Activated T-helper 1 cell treated with anti-CD3 and anti-CD28 coated beads, Interleukin-12 subunit alpha, Interleukin-12 subunit beta, Interleukin-2, Interleukin-4 antibody, amounts not matched to agents 30 ng/mL and 10 ng/mL and 1 ng/mL, durations not matched to agents 14 hours and 24 hours and 36 hours (primary cell): ENCODE results near the gene LRCOL1. TPM values are rescaled to one million over a fixed set of nuclear protein-coding genes. Genes with fewer than 3 reads are reported as not detected.

ENCODE experiments used
- DNase-seq: peaks from one replicate; pipeline ENCODE4 v3.0.0; 2021; ENCODE audit warnings: low spot score
- H3K27ac Mint-ChIP-seq: one replicate; pipeline ENCODE4 v1.8.0; 2021; ENCODE audit warnings: mild to moderate bottlenecking, mixed read lengths
- H3K27me3 Mint-ChIP-seq: one replicate; pipeline ENCODE4 v1.8.0; 2022; ENCODE audit warnings: mild to moderate bottlenecking, moderate library complexity, mixed read lengths; ENCODE audit not compliant: insufficient read depth
- H3K36me3 Mint-ChIP-seq: one replicate; pipeline ENCODE4 v1.8.0; 2021; ENCODE audit warnings: low read depth, mixed read lengths
- H3K4me1 Mint-ChIP-seq: one replicate; pipeline ENCODE4 v1.8.0; 2021; ENCODE audit warnings: low read depth, mixed read lengths
- H3K4me3 Mint-ChIP-seq: one replicate; pipeline ENCODE4 v1.8.0; 2021; ENCODE audit warnings: mild to moderate bottlenecking, moderate library complexity, mixed read lengths
- H3K9me3 Mint-ChIP-seq: one replicate; pipeline ENCODE4 v1.8.0; 2021; ENCODE audit warnings: mixed read lengths
- intact Hi-C: fragments of 100-400 bp; cut with micrococcal nuclease; formaldehyde crosslinking; loops from one replicate; pipeline ENCODE4 v1.15.1; 2024
- total RNA-seq: library from RNA; stranded (reverse); gene quantifications from 2 replicates; pipeline ENCODE4 v1.2.3, GENCODE V29; 2022

Gene LRCOL1
- total RNA-seq, 1 donor from 2014 or later, result not detected

DNA sequence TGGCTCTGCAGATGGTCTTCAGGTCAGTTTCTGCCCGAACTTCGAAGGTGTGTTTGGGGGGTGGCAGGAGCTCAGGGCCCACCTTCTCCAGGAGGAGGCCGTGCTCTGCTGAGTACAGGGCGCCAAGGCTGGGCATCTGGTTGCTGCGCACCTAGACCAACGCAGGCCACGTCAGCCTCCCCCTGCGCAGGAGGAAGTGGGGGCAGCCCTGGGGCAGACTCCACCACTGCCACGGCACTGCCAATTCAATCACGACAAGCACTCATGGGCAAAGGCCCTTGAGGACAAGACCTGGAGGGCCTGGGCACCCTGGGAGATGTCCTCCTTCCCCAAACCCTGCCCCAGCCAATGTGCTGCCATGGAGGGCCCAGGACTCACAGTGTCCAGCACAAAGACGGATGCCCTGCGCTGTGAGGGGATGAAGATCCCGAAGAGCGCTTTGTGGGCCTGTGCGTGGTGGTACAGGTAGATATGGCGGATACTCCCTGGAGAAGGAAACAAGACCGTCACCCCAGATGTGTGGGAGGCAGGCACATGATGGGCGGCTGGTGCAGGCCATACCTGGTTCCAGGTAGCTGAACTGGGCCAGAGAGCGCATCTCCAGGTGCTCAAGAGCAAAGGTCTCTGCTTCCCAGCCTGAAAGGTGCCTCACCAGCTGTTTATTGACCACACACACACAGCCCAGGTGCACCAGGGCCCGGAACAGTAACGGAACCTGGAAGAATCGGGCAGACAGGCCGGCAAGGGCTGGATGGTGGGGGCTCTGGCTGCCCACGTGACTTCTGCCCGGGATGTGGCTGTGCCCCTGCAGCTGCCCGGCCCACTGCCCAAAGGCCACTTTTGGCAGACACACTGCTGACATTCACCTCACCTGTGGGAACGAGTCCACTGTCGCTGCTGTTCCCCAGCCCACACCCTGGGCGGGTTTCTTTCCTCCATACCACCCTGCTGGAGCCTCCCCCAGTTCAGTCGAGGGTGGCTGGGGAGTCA is 32.8 kb upstream of the LRCOL1 start:
- H3K36me3 Mint-ChIP-seq, result peaks cover 29% of the 10 kb centered on the region
- no peak overlapping the region for H3K27ac Mint-ChIP-seq
- H3K27me3 Mint-ChIP-seq, result no peaks in the 10 kb centered on the region
- no peak for DNase-seq
- intact Hi-C loops, result no loop called here
- peaks cover 1% of the 10 kb centered on the region for H3K4me1 Mint-ChIP-seq
- no peaks in the 10 kb centered on the region for H3K9me3 Mint-ChIP-seq
- H3K4me3 Mint-ChIP-seq, result no peak overlapping the region

DNA sequence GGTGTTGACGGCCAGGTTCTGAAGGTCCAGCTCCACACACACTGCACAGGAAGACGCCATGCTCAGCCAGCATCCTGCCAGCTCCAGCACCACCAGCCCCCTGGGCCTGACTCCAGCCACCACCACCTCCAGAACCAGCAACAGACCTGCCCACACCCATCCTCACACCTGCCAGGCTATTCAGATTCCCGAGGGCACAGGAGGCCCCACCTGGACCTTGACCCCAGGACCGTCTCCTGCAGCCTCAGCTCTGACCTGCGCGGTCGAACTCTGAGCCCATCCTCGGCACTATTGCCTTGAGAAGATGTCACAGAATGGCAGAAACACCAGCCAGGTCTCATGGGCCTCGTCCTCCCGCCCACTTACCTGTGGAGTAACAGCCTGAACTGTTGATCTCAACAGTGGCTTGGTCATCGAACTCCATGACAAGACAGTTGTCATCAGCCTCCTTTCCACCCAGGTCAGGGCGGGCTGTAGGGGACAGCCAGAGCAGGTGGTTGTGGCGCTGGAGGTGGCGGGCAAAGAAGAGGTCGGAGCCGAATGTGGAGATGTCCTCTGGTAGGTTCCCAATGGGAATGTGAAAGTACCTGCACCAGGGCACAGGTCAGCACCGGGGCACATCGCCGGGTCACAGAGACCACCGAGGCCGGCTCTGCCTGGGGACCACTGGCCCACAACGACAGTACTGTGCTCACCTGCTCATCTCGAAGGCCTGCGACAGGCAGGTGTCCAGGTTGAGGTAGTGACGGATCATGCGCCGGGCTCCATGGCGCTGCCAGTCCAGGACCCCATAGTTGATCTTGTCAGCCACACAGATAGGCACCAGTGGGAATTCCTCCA is 31.6 kb upstream of the LRCOL1 start:
- peaks cover 30% of the 10 kb centered on the region for H3K36me3 Mint-ChIP-seq
- no peak overlapping the region for H3K4me3 Mint-ChIP-seq
- no peak for DNase-seq
- intact Hi-C loops, result no loop called here
- no peak overlapping the region for H3K27ac Mint-ChIP-seq
- H3K4me1 Mint-ChIP-seq, result peaks cover 12% of the 10 kb centered on the region
- H3K27me3 Mint-ChIP-seq, result no peaks in the 10 kb centered on the region
- H3K9me3 Mint-ChIP-seq, result no peaks in the 10 kb centered on the region

DNA sequence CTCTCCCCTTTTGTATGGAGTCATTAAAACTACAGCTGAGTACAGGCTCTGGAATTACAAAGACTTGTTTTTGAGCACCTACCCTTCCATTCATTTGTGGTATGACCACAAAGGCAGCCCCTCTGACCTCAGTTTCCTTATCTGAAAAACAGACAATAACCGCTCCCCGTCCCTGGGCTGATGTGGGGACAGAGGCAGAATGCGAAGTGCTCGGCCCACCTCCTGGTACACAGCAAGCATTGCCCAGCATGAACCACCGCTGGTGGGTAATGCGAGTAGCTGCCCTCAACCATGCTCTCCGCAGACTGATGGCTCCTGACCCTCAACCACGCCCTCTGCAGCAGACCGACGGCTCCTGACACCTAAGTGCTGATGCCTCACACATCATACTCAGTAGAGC is 30.6 kb upstream of the LRCOL1 start:
- peaks cover 38% of the 10 kb centered on the region for H3K36me3 Mint-ChIP-seq
- H3K4me3 Mint-ChIP-seq, result no peak overlapping the region
- intact Hi-C loops, result no loop called here
- H3K27me3 Mint-ChIP-seq, result no peaks in the 10 kb centered on the region
- H3K4me1 Mint-ChIP-seq, result peaks cover 14% of the 10 kb centered on the region
- H3K27ac Mint-ChIP-seq, result no peak overlapping the region
- no peak for DNase-seq
- H3K9me3 Mint-ChIP-seq, result no peaks in the 10 kb centered on the region

DNA sequence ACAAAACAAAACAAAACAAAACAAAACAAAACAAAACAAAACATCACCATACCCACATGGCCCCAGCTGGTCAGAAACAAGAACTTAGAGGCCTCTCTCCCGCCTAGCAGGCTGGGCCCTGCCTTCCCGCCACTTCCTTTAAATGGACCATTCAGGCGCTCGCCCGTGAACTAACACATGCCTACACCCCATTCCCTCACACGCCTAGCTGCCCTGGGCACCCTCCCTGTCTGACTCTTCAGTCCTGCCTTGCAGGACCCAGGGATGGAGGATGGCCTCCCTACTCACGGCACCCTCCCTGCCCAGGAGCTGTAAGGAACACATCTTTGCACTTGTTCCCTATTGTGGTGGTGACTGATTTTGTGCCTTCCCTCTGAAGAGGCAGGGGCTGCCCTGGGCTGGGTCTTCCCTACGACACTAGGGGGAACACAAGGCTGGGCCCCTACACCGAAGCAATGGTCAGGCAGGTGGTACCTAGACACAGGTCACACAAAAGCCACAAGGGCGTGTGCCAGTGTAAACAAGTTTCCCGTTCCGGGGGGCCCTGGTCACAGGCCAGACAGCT is 29.7 kb upstream of the LRCOL1 start:
- peaks cover 47% of the 10 kb centered on the region for H3K36me3 Mint-ChIP-seq
- intact Hi-C loops, result no loop called here
- no peak overlapping the region for H3K4me3 Mint-ChIP-seq
- no peaks in the 10 kb centered on the region for H3K27me3 Mint-ChIP-seq
- peaks cover 14% of the 10 kb centered on the region for H3K4me1 Mint-ChIP-seq
- no peak overlapping the region for H3K27ac Mint-ChIP-seq
- no peak for DNase-seq
- no peaks in the 10 kb centered on the region for H3K9me3 Mint-ChIP-seq

DNA sequence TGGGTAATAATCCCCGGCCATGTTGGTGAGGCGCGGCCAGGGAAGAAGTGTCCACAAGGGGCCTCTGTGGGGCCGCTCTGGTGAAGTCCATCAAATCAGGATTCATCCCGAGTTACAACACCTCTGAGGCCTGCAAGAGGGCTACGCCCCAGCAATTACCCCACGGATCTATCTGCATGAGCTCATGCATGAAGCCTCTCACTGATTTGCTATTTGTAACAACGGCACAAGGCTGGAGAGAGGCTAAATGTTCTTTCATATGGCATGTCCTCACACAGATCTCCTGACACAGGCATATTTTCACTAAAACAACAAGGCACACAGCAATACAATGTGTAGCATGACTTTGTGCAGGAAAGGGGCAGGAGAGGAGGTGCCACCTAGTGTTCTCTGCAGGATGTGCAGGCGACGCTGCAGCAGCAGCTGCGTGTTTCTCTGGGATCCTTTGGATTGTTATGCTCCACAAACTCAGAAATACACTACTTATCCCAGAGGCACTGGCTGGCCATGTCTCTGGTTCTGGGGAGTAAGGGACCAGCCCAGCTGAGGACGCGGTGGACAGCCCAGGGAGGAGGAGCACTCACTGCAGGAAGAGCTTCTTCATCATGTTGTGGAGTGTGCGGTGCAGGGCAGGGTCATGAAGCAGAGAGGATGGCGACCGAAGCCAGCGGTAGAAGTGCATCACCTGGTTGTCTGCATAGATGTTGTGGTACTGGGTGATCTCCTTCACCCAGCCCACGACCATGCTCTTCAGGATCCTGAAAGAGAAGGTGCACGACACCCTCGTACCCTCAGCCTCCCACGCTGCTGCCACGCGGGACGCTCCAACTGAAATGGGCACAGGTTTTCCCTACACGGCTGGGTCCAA is 28.4 kb upstream of the LRCOL1 start:
- H3K4me3 Mint-ChIP-seq, result no peak overlapping the region
- H3K27me3 Mint-ChIP-seq, result no peaks in the 10 kb centered on the region
- peaks cover 51% of the 10 kb centered on the region for H3K36me3 Mint-ChIP-seq
- H3K9me3 Mint-ChIP-seq, result no peaks in the 10 kb centered on the region
- H3K4me1 Mint-ChIP-seq, result peaks cover 14% of the 10 kb centered on the region
- H3K27ac Mint-ChIP-seq, result no peak overlapping the region
- no peak for DNase-seq
- intact Hi-C loops, result no loop called here

DNA sequence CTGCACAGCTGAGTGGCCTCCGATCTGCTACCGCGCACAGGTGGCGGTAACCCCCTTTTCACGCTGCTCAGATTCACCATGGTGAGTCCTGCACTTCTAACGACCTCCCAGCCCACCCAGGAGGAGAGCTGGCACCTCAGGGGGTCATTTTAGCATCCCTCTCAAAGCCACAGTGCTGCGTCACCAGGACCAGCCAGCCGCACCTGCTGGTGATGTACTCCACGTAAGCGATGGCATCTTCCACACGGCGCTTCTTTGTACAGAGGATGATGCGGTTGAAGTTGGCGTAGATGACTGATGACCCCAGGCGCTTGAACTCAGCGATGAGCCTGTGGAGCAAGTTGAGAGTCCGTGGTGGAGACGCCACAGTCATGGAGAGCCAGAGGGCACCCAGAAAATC is 27.4 kb upstream of the LRCOL1 start:
- H3K4me3 Mint-ChIP-seq, result no peak overlapping the region
- no peak for DNase-seq
- no peaks in the 10 kb centered on the region for H3K27me3 Mint-ChIP-seq
- peaks cover 14% of the 10 kb centered on the region for H3K4me1 Mint-ChIP-seq
- H3K27ac Mint-ChIP-seq, result no peak overlapping the region
- intact Hi-C loops, result no loop called here
- H3K9me3 Mint-ChIP-seq, result no peaks in the 10 kb centered on the region
- peaks cover 49% of the 10 kb centered on the region for H3K36me3 Mint-ChIP-seq

DNA sequence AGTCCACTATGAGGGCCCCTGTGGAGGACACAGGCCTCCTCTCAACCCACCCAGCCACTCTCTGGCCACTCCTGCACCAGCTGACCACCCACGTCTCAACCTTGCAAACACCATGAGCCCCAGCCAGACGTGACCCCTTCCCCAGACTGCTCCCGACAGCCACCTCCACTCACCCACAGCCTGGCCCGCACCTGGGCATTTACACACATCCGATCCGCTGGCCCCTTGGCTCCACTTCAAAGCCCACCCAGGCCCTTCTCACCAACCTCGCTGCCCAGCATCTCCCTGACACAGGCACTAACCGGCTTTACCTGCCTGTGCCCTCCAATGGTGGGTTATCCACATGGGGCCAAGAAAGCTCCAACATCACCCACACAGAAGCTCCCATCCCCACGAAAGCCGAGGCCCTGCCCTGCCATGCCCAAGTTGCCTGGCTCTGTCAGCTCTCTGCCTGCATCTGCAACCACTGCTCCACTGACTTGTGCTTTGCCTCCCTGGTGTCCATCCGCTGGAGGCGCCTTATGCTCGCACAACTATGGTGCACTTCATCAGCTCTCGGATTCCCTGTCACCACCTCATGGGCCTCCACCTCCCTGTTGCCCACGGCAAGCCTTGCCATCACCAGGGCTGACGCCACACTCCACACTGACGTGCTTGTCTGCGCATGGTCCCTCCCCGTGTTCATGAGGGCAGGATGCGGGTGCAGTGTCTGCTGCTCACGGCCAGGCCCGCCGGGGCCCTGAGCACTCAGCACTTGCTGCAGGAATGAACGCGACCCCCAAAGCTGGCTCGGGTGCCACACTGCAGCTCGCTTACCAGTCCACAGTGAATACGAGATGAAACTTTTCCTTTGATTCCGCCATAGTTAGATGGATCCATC is 24.9 kb upstream of the LRCOL1 start:
- Mint-ChIP-seq H3K9me3 (no peaks in the 10 kb centered on the region), H3K4me1 (peaks cover 14% of the 10 kb centered on the region), H3K4me3 (no peak overlapping the region), H3K27me3 (no peaks in the 10 kb centered on the region), H3K27ac (no peak overlapping the region), H3K36me3 (peaks cover 59% of the 10 kb centered on the region)
- intact Hi-C loops, result no loop called here
- no peak for DNase-seq

DNA sequence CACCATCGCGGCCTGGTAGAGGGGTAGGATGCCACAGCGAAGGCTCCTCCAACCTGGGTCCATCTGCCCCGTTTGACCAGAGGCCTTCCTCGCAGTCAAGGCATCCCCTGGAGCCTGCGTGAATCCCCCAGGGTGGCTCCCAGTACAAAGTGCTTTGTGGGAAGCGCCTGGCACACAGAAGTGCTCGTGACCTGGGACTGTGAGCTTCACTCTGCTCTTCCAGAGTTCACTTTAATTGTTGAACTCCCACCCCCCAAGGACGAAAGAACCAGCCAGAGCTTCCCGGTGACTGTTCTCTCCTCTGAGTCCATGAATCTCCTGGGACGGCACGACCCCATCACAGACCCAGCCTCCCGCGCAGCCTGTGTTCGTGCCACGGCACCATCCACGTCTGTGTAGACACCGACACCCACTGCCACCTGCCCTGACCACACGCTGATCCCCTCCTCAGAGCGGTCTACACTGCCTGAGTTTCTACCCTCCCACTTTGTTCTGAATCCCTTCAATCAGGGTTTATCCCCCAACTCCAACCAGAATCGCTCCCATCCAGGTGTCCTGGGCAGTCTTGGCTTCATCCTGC is 24.1 kb upstream of the LRCOL1 start:
- no peak overlapping the region for H3K4me3 Mint-ChIP-seq
- intact Hi-C loops, result no loop called here
- no peaks in the 10 kb centered on the region for H3K9me3 Mint-ChIP-seq
- no peaks in the 10 kb centered on the region for H3K27me3 Mint-ChIP-seq
- H3K4me1 Mint-ChIP-seq, result peaks cover 14% of the 10 kb centered on the region
- H3K27ac Mint-ChIP-seq, result no peak overlapping the region
- no peak for DNase-seq
- H3K36me3 Mint-ChIP-seq, result peaks cover 61% of the 10 kb centered on the region

DNA sequence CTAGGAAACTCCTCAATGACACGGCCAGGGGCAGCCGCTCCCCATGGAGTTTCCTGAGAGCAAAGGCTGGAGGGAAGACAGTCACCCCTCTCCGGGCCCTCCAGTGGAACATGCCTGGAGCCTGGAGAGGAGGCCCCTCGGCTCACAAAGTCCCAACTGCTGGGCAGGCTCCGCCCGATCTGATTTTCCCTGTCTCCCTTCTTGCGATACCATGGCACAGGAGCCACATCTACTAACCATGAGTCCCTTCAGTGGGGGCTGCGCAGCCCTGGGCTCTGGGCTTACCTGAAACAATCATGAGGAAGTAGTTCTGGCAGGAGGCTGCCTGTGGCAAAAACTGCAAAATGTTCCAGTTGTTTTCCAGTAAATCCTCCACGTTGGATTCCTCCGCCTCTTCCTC is 23.5 kb upstream of the LRCOL1 start:
- no peak overlapping the region for H3K4me3 Mint-ChIP-seq
- no peaks in the 10 kb centered on the region for H3K9me3 Mint-ChIP-seq
- H3K27me3 Mint-ChIP-seq, result no peaks in the 10 kb centered on the region
- intact Hi-C loops, result no loop called here
- H3K4me1 Mint-ChIP-seq, result peaks cover 14% of the 10 kb centered on the region
- no peak for DNase-seq
- H3K27ac Mint-ChIP-seq, result no peak overlapping the region
- H3K36me3 Mint-ChIP-seq, result peaks cover 61% of the 10 kb centered on the region

DNA sequence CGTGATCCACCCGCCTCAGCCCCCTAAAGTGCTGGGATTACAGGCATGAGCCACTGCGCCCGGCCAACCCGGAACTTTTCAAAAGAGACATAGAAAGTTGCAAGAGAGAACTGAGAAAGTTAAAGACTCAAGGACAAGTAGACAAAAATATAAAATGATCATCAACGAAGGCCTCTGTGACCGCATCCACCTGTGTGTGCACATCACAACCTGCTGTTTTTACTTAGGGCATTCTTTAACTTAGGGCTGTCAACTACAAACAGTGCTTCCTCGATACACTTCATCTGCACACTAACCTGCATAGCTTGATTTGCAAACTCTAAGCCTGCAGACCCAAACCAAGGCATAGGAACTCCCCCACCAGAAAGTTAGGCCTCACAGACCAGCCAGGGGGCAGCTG is 23.0 kb upstream of the LRCOL1 start:
- Mint-ChIP-seq H3K27me3 (no peaks in the 10 kb centered on the region), H3K4me3 (no peak overlapping the region), H3K4me1 (peaks cover 14% of the 10 kb centered on the region), H3K27ac (no peak overlapping the region), H3K36me3 (peaks cover 62% of the 10 kb centered on the region), H3K9me3 (no peaks in the 10 kb centered on the region)
- DNase-seq, result no peak
- intact Hi-C loops, result no loop called here

DNA sequence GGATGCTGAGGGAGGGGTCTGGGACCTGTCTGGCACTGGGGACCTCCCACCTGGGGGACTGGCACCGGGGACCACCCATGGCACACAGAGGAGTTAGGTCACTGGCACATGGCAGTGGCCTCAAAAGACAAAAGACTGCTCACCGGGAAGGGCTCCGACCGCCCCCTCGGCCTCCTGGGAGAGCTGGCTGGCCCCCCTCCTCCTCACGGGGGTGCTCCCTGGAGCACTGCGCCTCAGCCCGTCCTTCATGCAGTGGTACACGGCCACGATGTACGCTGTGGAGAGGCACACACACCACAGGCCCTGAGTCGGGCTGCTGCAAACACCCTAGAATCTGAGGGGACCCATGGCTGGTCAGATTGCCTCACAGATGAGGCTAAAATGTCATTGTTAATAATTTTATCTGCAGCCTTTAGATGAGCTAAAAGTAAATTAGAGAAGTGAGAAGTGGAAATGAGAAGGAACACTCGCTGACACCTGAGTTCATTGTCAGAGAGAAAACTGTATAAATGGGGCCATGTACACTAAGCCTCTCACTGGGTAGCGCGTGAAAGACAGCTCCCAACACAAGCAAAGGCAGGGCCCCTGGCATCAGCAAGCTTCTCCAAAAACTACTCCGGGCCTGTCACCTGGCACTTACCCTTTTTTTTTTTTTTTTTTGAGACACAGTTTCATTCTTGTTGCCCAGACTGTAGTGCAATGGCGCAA is 22.3 kb upstream of the LRCOL1 start:
- H3K4me1 Mint-ChIP-seq, result peaks cover 8% of the 10 kb centered on the region
- DNase-seq, result no peak
- intact Hi-C loops, result no loop called here
- H3K27me3 Mint-ChIP-seq, result no peaks in the 10 kb centered on the region
- H3K36me3 Mint-ChIP-seq, result peaks cover 56% of the 10 kb centered on the region
- H3K9me3 Mint-ChIP-seq, result no peaks in the 10 kb centered on the region
- H3K4me3 Mint-ChIP-seq, result no peak overlapping the region
- H3K27ac Mint-ChIP-seq, result no peak overlapping the region
